H1 (cell line): ENCODE data around the gene MSI1. TPM values are rescaled to one million over a fixed set of nuclear protein-coding genes. Genes with fewer than 3 reads are reported as not detected.
A peak's percentile ranks its signal among the peaks of the same experiment; 100 is the strongest.

ENCODE experiments used
- CHD2 ChIP-seq: IDR thresholded peaks from 2 replicates; pipeline ENCODE4 v1.6.1; 2012; ENCODE audit warnings: low read length, improper control_type of control experiment
- EGR1 ChIP-seq: IDR thresholded peaks from 2 replicates; pipeline ENCODE4 v1.6.1; 2011; ENCODE audit warnings: low read depth, low read length, borderline replicate concordance
- EP300 ChIP-seq, 2 experiments: IDR thresholded peaks; 1 replicate in 1 of 2; 2 replicates in 1 of 2; pipeline ENCODE4 v1.6.1; 2011 to 2012; ENCODE audit warnings: low read depth in 2 of 2, low read length in 2 of 2, mild to moderate bottlenecking in 2 of 2, borderline replicate concordance in 1 of 2, inconsistent platforms in 1 of 2, moderate library complexity in 1 of 2
- FOSL1 ChIP-seq: IDR thresholded peaks from 2 replicates; pipeline ENCODE4 v1.6.1; 2011; ENCODE audit warnings: mild to moderate bottlenecking, low read depth, low read length, moderate library complexity; ENCODE audit not compliant: insufficient read depth
- HDAC2 ChIP-seq, 2 experiments: fragments of 300-600 bp in 1 of 2; sonication (generic) in 1 of 2; IDR thresholded peaks; 2 replicates each; pipeline ENCODE4 v1.6.1; 2011 to 2012; ENCODE audit warnings: low read depth in 2 of 2, low read length in 2 of 2, mild to moderate bottlenecking in 2 of 2, moderate library complexity in 2 of 2, borderline replicate concordance in 1 of 2, inconsistent platforms in 1 of 2
- HDAC6 ChIP-seq: IDR thresholded peaks from one replicate; pipeline ENCODE4 v1.7.1; 2012; ENCODE audit warnings: low read depth, mild to moderate bottlenecking, inconsistent platforms, low read length, moderate library complexity
- JUND ChIP-seq: IDR thresholded peaks from 2 replicates; pipeline ENCODE4 v1.6.1; 2011; ENCODE audit warnings: mild to moderate bottlenecking, improper control_type of control experiment, low read length
- KDM1A ChIP-seq: fragments of 200-600, 300-600 bp; sonication (generic); IDR thresholded peaks from 2 replicates; pipeline ENCODE4 v1.7.1; 2016; ENCODE audit warnings: mild to moderate bottlenecking, low read length, borderline replicate concordance
- NANOG ChIP-seq: IDR thresholded peaks from 2 replicates; pipeline ENCODE4 v1.6.1; 2011; ENCODE audit warnings: low read length, low read depth, mild to moderate bottlenecking, inconsistent platforms; ENCODE audit not compliant: insufficient read depth, poor library complexity, severe bottlenecking
- POLR2AphosphoS5 ChIP-seq: IDR thresholded peaks from 2 replicates; pipeline ENCODE4 v1.6.1; 2011; ENCODE audit warnings: low read depth, low read length
- RBBP5 ChIP-seq: IDR thresholded peaks from 2 replicates; pipeline ENCODE4 v1.7.1; 2012; ENCODE audit warnings: low read depth, mild to moderate bottlenecking, inconsistent platforms, low read length, moderate library complexity, borderline replicate concordance
- SIN3A ChIP-seq, 2 experiments: IDR thresholded peaks in 1 of 2; conservative IDR thresholded peaks in 1 of 2; 2 replicates each; pipeline ENCODE4 v1.6.1; 2011 to 2012; ENCODE audit warnings: low read length in 2 of 2, improper control_type of control experiment in 1 of 2, low read depth in 1 of 2, mild to moderate bottlenecking in 1 of 2
- SP4 ChIP-seq: IDR thresholded peaks from 2 replicates; pipeline ENCODE4 v1.6.1; 2012; ENCODE audit warnings: low read length, inconsistent platforms
- SRF ChIP-seq: IDR thresholded peaks from 2 replicates; pipeline ENCODE4 v1.6.1; 2011; ENCODE audit warnings: mild to moderate bottlenecking, low read depth, low read length, moderate library complexity
- TBP ChIP-seq: IDR thresholded peaks from 2 replicates; pipeline ENCODE4 v1.6.1; 2011; ENCODE audit warnings: low read depth, low read length, improper control_type of control experiment
- TCF12 ChIP-seq: IDR thresholded peaks from 2 replicates; pipeline ENCODE4 v1.6.1; 2011; ENCODE audit warnings: low read depth, mild to moderate bottlenecking, low read length
- TEAD4 ChIP-seq: IDR thresholded peaks from 2 replicates; pipeline ENCODE4 v1.6.1; 2012; ENCODE audit warnings: low read depth, low read length, inconsistent platforms, mixed read lengths
- YY1 ChIP-seq: IDR thresholded peaks from 2 replicates; pipeline ENCODE4 v1.6.1; 2011; ENCODE audit warnings: low read depth, mild to moderate bottlenecking, low read length
- polyA plus RNA-seq, 7 experiments: library from polyadenylated mRNA; depleted of rRNA in 3 of 7; stranded (reverse) in 5 of 7; unstranded in 2 of 7; fragments of >200 nt in 5 of 7; fragments of 200-250 nt in 2 of 7; gene quantifications; 1 replicate in 5 of 7; 2 replicates in 1 of 7; 4 replicates in 1 of 7; pipeline versions ENCODE4 v1.2.1 to v1.2.3, GENCODE V29; 2011 to 2013; ENCODE audit warnings: missing spikeins in 2 of 7, mixed read lengths in 2 of 7
- total RNA-seq: library from RNA; stranded (reverse); fragmentation: NEBNext Ultra II Directional; extraction: Animal tissue kit (Norgen Biotek cat#: 25700); gene quantifications from 2 replicates; pipeline ENCODE4 v1.2.1, GENCODE V29; 2021
- TF ChIP-seq, protein P1 (sequence below), 3 experiments: IDR thresholded peaks; 1 replicate in 2 of 3; 2 replicates in 1 of 3; pipeline versions ENCODE4 v1.5.1 to v1.6.1; 2011; ENCODE audit warnings: low read length in 3 of 3, mild to moderate bottlenecking in 3 of 3, inconsistent platforms in 2 of 3, low read depth in 1 of 3, moderate library complexity in 1 of 3; ENCODE audit not compliant: insufficient read depth in 1 of 3; ENCODE audit errors: control extremely low read depth in 1 of 3
- TF ChIP-seq, protein P2 (sequence below): IDR thresholded peaks from 2 replicates; pipeline ENCODE4 v1.6.1; 2012; ENCODE audit warnings: inconsistent platforms

MSI1 gene
- total and polyA plus RNA-seq, 2 of the 8 experiments (the other 6 are each of a cell fraction or from before 2014, with no cell fraction given): 13.5 to 51.9 TPM

DNA sequence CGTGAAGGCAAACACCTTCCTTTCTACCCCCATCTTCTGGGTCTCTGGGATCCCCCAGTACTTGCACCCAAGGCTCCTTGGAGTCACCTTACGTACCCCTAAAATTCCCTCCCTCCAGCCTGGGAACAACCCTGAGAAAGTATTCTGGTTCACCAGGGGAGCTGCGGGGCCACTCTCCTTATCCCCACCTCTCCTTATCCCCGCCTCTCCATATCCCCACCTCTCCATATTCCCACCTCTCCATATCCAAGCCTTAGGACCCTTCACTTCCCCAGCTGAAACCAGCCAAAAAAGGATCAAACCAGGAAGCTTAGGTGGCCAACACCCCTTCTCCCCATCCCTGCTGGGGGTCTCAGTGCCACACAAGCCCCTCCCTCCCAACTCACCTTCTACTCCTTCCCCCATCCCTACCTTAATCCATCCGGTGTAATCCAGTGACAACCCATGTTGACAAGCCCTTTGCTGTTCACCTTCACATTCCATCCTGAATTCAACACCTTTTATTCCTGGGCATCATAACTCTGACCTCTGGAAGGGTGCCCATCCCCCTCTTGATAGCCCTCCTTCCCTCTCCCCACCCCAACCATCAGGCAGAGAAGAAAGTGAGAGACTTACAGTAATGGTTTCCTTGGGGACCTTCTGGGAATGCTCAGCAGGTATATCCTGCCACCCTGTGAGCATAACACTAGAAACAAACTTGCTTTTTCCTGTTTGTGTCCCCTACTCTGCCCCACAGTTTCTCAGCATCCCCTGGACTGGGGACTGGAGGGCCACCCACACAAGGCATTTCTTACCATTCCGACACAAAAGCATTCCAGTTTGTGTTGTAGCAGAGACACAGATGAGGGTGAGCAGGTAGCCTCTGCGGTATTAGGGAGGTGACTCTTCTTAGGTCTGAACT lies 1.6 kb upstream of the MSI1 start (continued):
- TF ChIP-seq, protein P1, sequence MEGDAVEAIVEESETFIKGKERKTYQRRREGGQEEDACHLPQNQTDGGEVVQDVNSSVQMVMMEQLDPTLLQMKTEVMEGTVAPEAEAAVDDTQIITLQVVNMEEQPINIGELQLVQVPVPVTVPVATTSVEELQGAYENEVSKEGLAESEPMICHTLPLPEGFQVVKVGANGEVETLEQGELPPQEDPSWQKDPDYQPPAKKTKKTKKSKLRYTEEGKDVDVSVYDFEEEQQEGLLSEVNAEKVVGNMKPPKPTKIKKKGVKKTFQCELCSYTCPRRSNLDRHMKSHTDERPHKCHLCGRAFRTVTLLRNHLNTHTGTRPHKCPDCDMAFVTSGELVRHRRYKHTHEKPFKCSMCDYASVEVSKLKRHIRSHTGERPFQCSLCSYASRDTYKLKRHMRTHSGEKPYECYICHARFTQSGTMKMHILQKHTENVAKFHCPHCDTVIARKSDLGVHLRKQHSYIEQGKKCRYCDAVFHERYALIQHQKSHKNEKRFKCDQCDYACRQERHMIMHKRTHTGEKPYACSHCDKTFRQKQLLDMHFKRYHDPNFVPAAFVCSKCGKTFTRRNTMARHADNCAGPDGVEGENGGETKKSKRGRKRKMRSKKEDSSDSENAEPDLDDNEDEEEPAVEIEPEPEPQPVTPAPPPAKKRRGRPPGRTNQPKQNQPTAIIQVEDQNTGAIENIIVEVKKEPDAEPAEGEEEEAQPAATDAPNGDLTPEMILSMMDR (IDR thresholded peaks at IDR 0.05; ENCODE audit: control extremely low read depth in 1 of 3, insufficient read depth in 1 of 3, low read depth in 1 of 3, low read length in 3 of 3): no peak
- TF ChIP-seq POLR2AphosphoS5 (no peak), SP4 (no peak), CHD2 (no peak), TBP (no peak), HDAC2 (IDR thresholded peaks at IDR 0.05; ENCODE audit: borderline replicate concordance in 1 of 2, low read depth in 2 of 2, low read length in 2 of 2) (no peak), HDAC6 (no peak), EP300 (IDR thresholded peaks at IDR 0.05; ENCODE audit: borderline replicate concordance in 1 of 2, low read depth in 2 of 2, low read length in 2 of 2) (no peak), TEAD4 (no peak), SIN3A (conservative IDR thresholded peaks at IDR 0.05 in 1 of 2, IDR thresholded peaks at IDR 0.05 in 1 of 2; ENCODE audit: low read depth in 1 of 2, low read length in 2 of 2) (peak in 1 of 2 experiments; percentile 66; a peak in 1 of 4 replicates), FOSL1 (no peak), TCF12 (no peak), SRF (no peak), NANOG (no peak), EGR1 (no peak), KDM1A (no peak), JUND (no peak), YY1 (0 out of 2 replicates have a peak, but pooled peaks have one; percentile 17), RBBP5 (no peak)
- TF ChIP-seq, protein P2, sequence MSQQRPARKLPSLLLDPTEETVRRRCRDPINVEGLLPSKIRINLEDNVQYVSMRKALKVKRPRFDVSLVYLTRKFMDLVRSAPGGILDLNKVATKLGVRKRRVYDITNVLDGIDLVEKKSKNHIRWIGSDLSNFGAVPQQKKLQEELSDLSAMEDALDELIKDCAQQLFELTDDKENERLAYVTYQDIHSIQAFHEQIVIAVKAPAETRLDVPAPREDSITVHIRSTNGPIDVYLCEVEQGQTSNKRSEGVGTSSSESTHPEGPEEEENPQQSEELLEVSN: no peak
- TF ChIP-seq, all 59 proteins: peak for 4
